PFSK-1 (cell line): ENCODE measurements around the gene RHOF.

Experiments used
- FOXP2 ChIP-seq: optimal IDR thresholded peaks from 2 replicates; pipeline ENCODE3; 2011; ENCODE audit warnings: borderline replicate concordance, control low read depth, inconsistent platforms; ENCODE audit not compliant: insufficient read depth; ENCODE audit errors: extremely low read length, extremely low read depth
- POLR2AphosphoS5 ChIP-seq: IDR thresholded peaks from 2 replicates; pipeline ENCODE4 v1.6.1; 2012; ENCODE audit warnings: low read depth, mild to moderate bottlenecking, control low read depth, low read length, moderate library complexity
- SIN3A ChIP-seq: IDR thresholded peaks from 2 replicates; pipeline ENCODE4 v1.6.1; 2012; ENCODE audit warnings: mild to moderate bottlenecking, low read length, moderate library complexity, borderline replicate concordance; ENCODE audit not compliant: insufficient read depth
- TAF1 ChIP-seq: IDR thresholded peaks from 2 replicates; pipeline ENCODE4 v1.6.1; 2012; ENCODE audit warnings: low read length, control low read depth, borderline replicate concordance; ENCODE audit not compliant: insufficient read depth
- TF ChIP-seq, protein P1 (sequence below), 2 experiments: IDR thresholded peaks; 2 replicates each; pipeline versions ENCODE4 v1.6.1 to v1.8.0; 2011 to 2012; ENCODE audit warnings: low read depth in 2 of 2, low read length in 2 of 2, control low read depth in 1 of 2, inconsistent platforms in 1 of 2, mild to moderate bottlenecking in 1 of 2, moderate library complexity in 1 of 2; ENCODE audit not compliant: insufficient read depth in 1 of 2

RHOF gene

DNA sequence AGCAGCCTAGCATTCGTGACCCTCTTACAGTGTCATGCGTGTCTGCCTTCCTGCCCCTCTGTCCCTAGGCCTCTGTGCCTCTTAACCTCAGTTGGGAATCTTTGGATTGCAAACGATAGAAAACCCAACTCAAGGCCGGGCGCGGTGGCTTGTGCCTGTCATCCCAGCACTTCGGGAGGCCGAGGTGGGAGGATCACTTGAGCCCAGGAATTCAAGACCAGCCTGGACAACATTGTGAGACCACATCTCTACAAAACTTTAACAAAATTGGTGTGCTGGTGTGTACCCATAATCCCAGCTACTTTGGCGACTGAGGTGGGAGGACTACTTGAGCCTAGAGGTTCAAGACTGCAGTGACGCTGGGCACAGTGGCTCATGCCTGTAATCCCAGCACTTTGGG lies 44.2 kb downstream of the RHOF start:
- TF ChIP-seq TAF1 (no peak), SIN3A (no peak)
- TF ChIP-seq, protein P1, sequence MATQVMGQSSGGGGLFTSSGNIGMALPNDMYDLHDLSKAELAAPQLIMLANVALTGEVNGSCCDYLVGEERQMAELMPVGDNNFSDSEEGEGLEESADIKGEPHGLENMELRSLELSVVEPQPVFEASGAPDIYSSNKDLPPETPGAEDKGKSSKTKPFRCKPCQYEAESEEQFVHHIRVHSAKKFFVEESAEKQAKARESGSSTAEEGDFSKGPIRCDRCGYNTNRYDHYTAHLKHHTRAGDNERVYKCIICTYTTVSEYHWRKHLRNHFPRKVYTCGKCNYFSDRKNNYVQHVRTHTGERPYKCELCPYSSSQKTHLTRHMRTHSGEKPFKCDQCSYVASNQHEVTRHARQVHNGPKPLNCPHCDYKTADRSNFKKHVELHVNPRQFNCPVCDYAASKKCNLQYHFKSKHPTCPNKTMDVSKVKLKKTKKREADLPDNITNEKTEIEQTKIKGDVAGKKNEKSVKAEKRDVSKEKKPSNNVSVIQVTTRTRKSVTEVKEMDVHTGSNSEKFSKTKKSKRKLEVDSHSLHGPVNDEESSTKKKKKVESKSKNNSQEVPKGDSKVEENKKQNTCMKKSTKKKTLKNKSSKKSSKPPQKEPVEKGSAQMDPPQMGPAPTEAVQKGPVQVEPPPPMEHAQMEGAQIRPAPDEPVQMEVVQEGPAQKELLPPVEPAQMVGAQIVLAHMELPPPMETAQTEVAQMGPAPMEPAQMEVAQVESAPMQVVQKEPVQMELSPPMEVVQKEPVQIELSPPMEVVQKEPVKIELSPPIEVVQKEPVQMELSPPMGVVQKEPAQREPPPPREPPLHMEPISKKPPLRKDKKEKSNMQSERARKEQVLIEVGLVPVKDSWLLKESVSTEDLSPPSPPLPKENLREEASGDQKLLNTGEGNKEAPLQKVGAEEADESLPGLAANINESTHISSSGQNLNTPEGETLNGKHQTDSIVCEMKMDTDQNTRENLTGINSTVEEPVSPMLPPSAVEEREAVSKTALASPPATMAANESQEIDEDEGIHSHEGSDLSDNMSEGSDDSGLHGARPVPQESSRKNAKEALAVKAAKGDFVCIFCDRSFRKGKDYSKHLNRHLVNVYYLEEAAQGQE (IDR thresholded peaks at IDR 0.05; ENCODE audit: insufficient read depth in 1 of 2, low read depth in 2 of 2, low read length in 2 of 2): no peak

DNA sequence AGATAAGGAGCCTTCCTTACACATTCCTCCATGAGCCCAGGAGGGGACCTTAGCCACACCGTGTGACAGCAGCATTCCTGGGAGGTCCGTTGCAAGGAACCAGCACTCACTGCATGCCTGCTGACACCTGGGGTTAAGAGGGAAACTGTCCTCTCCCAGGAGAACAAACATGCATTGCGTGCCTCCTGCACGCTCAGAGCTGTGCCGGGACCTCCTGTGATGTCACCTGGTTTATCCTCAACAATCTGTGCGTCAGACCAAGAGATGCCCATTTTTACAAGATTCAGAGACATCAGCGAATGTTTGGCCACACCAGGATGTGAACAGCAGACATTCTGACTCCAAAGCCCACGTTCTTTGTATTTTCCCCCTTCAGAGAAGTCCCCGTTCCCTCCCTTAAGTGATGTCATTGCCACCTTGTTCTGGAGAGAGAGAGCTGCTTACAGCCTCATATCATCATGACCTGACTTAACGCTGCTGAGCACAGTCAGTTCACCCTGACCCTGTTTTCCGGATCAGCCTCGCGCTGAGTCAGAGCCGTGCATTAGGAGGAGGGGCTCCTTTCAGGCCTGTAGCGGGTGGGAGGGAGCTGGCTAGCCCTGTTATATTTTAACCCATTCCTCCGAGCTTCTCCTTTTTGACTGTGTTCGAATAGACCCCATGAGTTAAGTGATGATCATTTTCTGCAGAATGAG lies 44.8 kb downstream of the RHOF start:
- no peak for TF ChIP-seq POLR2AphosphoS5
- TF ChIP-seq, protein P1 (IDR thresholded peaks at IDR 0.05; ENCODE audit: insufficient read depth in 1 of 2, low read depth in 2 of 2, low read length in 2 of 2): no peak
- TF ChIP-seq TAF1: no peak
- no peak for TF ChIP-seq FOXP2
- TF ChIP-seq SIN3A: no peak

DNA sequence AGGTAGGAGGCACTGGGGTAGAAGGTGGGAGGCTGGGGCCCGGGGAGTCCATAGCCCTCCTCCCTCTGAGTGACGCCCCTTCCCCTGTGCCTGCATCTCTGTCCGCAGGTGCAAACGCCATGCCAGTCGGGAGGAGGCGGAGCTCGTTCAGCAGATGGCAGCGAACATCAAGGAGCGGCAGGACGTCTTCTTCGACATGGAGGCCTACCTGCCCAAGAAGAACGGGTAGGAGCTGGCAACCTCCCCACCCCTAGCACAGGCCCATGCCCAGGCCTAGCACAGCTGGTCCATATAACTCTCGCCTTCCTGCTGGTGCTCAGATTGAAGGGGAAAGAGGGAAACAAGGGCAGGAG lies 45.3 kb downstream of the RHOF start:
- no peak for TF ChIP-seq FOXP2
- no peak for TF ChIP-seq SIN3A
- TF ChIP-seq POLR2AphosphoS5: no peak
- TF ChIP-seq TAF1: no peak
- TF ChIP-seq, protein P1 (IDR thresholded peaks at IDR 0.05; ENCODE audit: insufficient read depth in 1 of 2, low read depth in 2 of 2, low read length in 2 of 2): no peak

DNA sequence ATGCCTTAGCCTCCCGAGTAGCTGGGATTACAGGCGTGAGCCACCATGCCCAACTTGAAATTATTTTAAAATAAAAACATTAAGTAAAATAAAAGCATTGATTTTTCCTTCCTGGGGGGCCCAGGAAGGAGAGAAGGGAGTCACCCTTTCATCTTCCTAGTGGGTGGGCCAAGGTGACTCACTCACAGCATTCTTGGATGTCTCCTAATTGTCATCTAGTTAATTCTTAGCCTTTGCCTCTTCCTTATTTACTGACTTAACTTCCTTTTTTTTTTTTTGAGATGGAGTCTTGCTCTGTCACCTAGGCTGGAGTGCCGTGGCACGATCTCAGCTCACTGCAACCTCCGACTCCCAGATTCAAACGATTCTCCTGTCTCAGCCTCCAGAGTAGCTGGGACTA lies 51.7 kb downstream of the RHOF start:
- TF ChIP-seq, protein P1 (IDR thresholded peaks at IDR 0.05; ENCODE audit: insufficient read depth in 1 of 2, low read depth in 2 of 2, low read length in 2 of 2): no peak
- TF ChIP-seq FOXP2 (no peak), SIN3A (no peak), TAF1 (no peak), POLR2AphosphoS5 (no peak)

DNA sequence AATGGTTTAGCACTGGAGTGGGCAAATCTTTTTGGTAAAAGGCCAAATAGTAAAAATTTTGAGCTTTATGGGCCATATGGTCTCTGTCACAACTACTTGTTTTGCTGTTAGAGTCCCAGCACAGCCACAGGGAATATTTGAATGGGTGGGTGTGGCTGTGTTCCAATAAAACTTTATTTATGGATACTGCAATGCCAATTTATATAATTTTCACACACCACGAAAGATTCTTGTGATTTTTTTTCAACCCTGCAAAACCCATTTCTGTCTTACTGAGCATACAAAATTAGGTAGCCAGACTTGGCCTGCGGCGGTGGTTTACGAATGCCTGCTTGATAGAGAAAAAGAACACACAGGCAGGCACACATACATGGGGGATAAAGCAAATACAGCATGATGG lies 52.6 kb downstream of the RHOF start:
- TF ChIP-seq POLR2AphosphoS5 (no peak), TAF1 (no peak), FOXP2 (no peak), SIN3A (no peak)
- TF ChIP-seq, protein P1 (IDR thresholded peaks at IDR 0.05; ENCODE audit: insufficient read depth in 1 of 2, low read depth in 2 of 2, low read length in 2 of 2): no peak
